NCI-H82 treated with DMSO at 0.1 percent for 48 hours (cell line): ENCODE results near the gene SCN4A.
"Not testable (repeated sequence)": the region's sequence is repeated elsewhere in the genome, so short reads cannot be mapped to it uniquely, and the experiment has no call there.

Source experiments
- DNase-seq: peaks from one replicate; lab custom pipeline; 2025; ENCODE audit not compliant: unreplicated experiment; lab: John Stamatoyannopoulos, UW

The SCN4A gene

GRCh38 chr17:63986821-63987220, 14.1 kb upstream of the SCN4A start:
- DNase-seq, result peak; percentile 57

- DNase-seq, result no peak
These were observed 12.8 kb upstream of the SCN4A start for GRCh38 chr17:63985387-63986140.

- no peak for DNase-seq
These were observed 12.1 kb upstream of the SCN4A start for GRCh38 chr17:63984651-63985386.

- DNase-seq, result no peak
These were observed 11.5 kb upstream of the SCN4A start for GRCh38 chr17:63984236-63984635.

GRCh38 chr17:63983320-63983719, 10.6 kb upstream of the SCN4A start:
- no peak for DNase-seq

- DNase-seq, result not testable (repeated sequence)
These were observed 9.9 kb upstream of the SCN4A start for GRCh38 chr17:63982641-63983040.

- DNase-seq, result no peak
These were observed 5.8 kb upstream of the SCN4A start for GRCh38 chr17:63978272-63979200.

- no peak for DNase-seq
These were observed 4.0 kb upstream of the SCN4A start for GRCh38 chr17:63976702-63977101.

- no peak for DNase-seq
These were observed 2.9 kb upstream of the SCN4A start for GRCh38 chr17:63975541-63976092.

- no peak for DNase-seq
These were observed 2.0 kb upstream of the SCN4A start for GRCh38 chr17:63974594-63975192.

GRCh38 chr17:63973930-63974593, 1.3 kb upstream of the SCN4A start:
- DNase-seq, result no peak

- no peak for DNase-seq
These were observed 529 bp upstream of the SCN4A start for GRCh38 chr17:63973247-63973646.

GRCh38 chr17:63969278-63969677, 3.4 kb downstream of the SCN4A start:
- no peak for DNase-seq

- no peak for DNase-seq
These were observed 4.8 kb downstream of the SCN4A start for GRCh38 chr17:63967953-63968352.

- DNase-seq, result no peak
These were observed 6.0 kb downstream of the SCN4A start for GRCh38 chr17:63966646-63967264.

- no peak for DNase-seq
These were observed 9.6 kb downstream of the SCN4A start for GRCh38 chr17:63963123-63963522.

- no peak for DNase-seq
These were observed 10.4 kb downstream of the SCN4A start for GRCh38 chr17:63962298-63962744.

GRCh38 chr17:63961355-63962212, 11.1 kb downstream of the SCN4A start:
- no peak for DNase-seq

- DNase-seq, result no peak
These were observed 12.3 kb downstream of the SCN4A start for GRCh38 chr17:63960430-63960829.
